Activated CD4-positive, CD25-positive, alpha-beta regulatory T cell (primary cell): ENCODE measurements around the gene PCDHGB4.
"Not testable (repeated sequence)": the region's sequence is repeated elsewhere in the genome, so short reads cannot be mapped to it uniquely, and the experiment has no call there.

ENCODE experiments used
- DNase-seq, 4 experiments: peaks; one replicate each; lab custom pipeline; 2025; lab: John Stamatoyannopoulos, UW

The PCDHGB4 gene

GRCh38 chr5:141387557-141388311, at the start of gene PCDHGB4:
Gene PCDHGB4, plus strand, starts transcription at chr5:141387698. Its CDS starts 187 bp downstream, at chr5:141387885.
- DNase-seq, result not testable (repeated sequence)

- no peak for DNase-seq
Measured at GRCh38 chr5:141338538-141339306, 48.8 kb upstream of the PCDHGB4 start, which contains the start of gene PCDHGA2. Gene PCDHGA2, plus strand, starts transcription at chr5:141338760.

- DNase-seq, result not testable (repeated sequence)
Measured at GRCh38 chr5:141340781-141341354, 46.6 kb upstream of the PCDHGB4 start.

GRCh38 chr5:141342773-141343172, 44.7 kb upstream of the PCDHGB4 start:
- DNase-seq, result no peak

- DNase-seq, result no peak
Measured at GRCh38 chr5:141343242-141343952, 44.1 kb upstream of the PCDHGB4 start, which contains the start of gene PCDHGA3. Gene PCDHGA3, plus strand, starts transcription at chr5:141343829. Its CDS starts 205 bp downstream, at chr5:141344034.

GRCh38 chr5:141343953-141344463, 43.5 kb upstream of the PCDHGB4 start:
- DNase-seq, result no peak

GRCh38 chr5:141345327-141345726, 42.2 kb upstream of the PCDHGB4 start:
- DNase-seq, result no peak

- DNase-seq, result not testable (repeated sequence)
Measured at GRCh38 chr5:141346017-141346416, 41.5 kb upstream of the PCDHGB4 start.

- DNase-seq, result no peak
Measured at GRCh38 chr5:141349917-141350619, 37.4 kb upstream of the PCDHGB4 start, which contains the start of gene PCDHGB1. Gene PCDHGB1, plus strand, starts transcription at chr5:141350099. Its CDS starts 162 bp downstream, at chr5:141350261.

- no peak for DNase-seq
Measured at GRCh38 chr5:141351591-141351990, 35.9 kb upstream of the PCDHGB4 start.

GRCh38 chr5:141354900-141355469, 32.5 kb upstream of the PCDHGB4 start, which contains the start of gene PCDHGA4:
Gene PCDHGA4, plus strand, starts transcription at chr5:141355021. Its CDS starts 87 bp downstream, at chr5:141355108.
- no peak for DNase-seq

GRCh38 chr5:141355641-141356040, 31.9 kb upstream of the PCDHGB4 start:
- DNase-seq, result no peak

GRCh38 chr5:141356133-141356532, 31.4 kb upstream of the PCDHGB4 start:
- DNase-seq, result no peak

- DNase-seq, result no peak
Measured at GRCh38 chr5:141356950-141357349, 30.5 kb upstream of the PCDHGB4 start.

GRCh38 chr5:141359790-141360426, 27.6 kb upstream of the PCDHGB4 start, which contains the start of gene PCDHGB2:
Gene PCDHGB2, plus strand, starts transcription at chr5:141359994. Its CDS starts 142 bp downstream, at chr5:141360136.
- DNase-seq, result no peak

GRCh38 chr5:141360685-141361084, 26.8 kb upstream of the PCDHGB4 start:
- DNase-seq, result no peak

GRCh38 chr5:141362719-141363118, 24.8 kb upstream of the PCDHGB4 start:
- no peak for DNase-seq

GRCh38 chr5:141363952-141364660, 23.4 kb upstream of the PCDHGB4 start, which contains the start of gene PCDHGA5:
Gene PCDHGA5, plus strand, starts transcription at chr5:141364162. Its CDS starts 169 bp downstream, at chr5:141364331.
- DNase-seq, result no peak
